GM13977 (cell line): ENCODE data around the gene LDHA.

ENCODE experiments used
- DNase-seq: peaks from one replicate; pipeline ENCODE4 v3.0.0; 2012; ENCODE audit warnings: low spot score
- CTCF ChIP-seq: IDR thresholded peaks from 2 replicates; pipeline ENCODE4 v1.5.1; 2012; ENCODE audit warnings: mild to moderate bottlenecking, control low read depth; ENCODE audit not compliant: insufficient read depth; ENCODE audit errors: extremely low read depth, missing control alignments
- in situ Hi-C: fragments of 300-500 bp; cut with MboI; formaldehyde crosslinking; loops from one replicate; pipeline ENCODE4 v1.12.0; 2022; ENCODE audit warnings: low sequenced_read_pairs, low pct_unique_long_range_greater_than_20kb, mixed read lengths, inconsistent platforms; ENCODE audit not compliant: unreplicated experiment

The LDHA gene

GRCh38 chr11:18427240-18427639 lies 32.9 kb downstream of the LDHA start:
- no peak for DNase-seq
- TF ChIP-seq CTCF: no peak
- in situ Hi-C loops: no loop called here

GRCh38 chr11:18429332-18429731 lies 35.0 kb downstream of the LDHA start:
- TF ChIP-seq CTCF: no peak
- DNase-seq: no peak
- in situ Hi-C loops: no loop called here

- in situ Hi-C loops: no loop called here
- no peak for DNase-seq
- TF ChIP-seq CTCF: no peak
Observed at GRCh38 chr11:18438691-18439090, 44.3 kb downstream of the LDHA start.

GRCh38 chr11:18449251-18449650 lies 54.9 kb downstream of the LDHA start:
- TF ChIP-seq CTCF: no peak
- in situ Hi-C loops: no loop called here
- no peak for DNase-seq

GRCh38 chr11:18452927-18453326 lies 58.6 kb downstream of the LDHA start:
- in situ Hi-C loops: no loop called here
- no peak for TF ChIP-seq CTCF

GRCh38 chr11:18455686-18456372 lies 61.5 kb downstream of the LDHA start, which contains the start of gene LDHAL6A:
Gene LDHAL6A (plus strand): TSS chr11:18455856. CDS start chr11:18456681, 825 bp downstream.
- no peak for TF ChIP-seq CTCF
- in situ Hi-C loops: no loop called here
- DNase-seq: peak; percentile 26

More at GRCh38 chr11:18452927-18453326, 58.6 kb downstream of the LDHA start:
- DNase-seq: no peak

- in situ Hi-C loops: no loop called here
- no peak for DNase-seq
- TF ChIP-seq CTCF: no peak
Observed at GRCh38 chr11:18457450-18457849, 63.1 kb downstream of the LDHA start.
